RWPE1 (cell line): ENCODE measurements around the gene CAVIN3.
A peak's percentile ranks its signal among the peaks of the same experiment; 100 is the strongest.

Experiments
- CTCF ChIA-PET: fragments of 350-600 bp; sonication (Branson Sonifier 250); formaldehyde crosslinking; extraction: SDS; loops from one replicate; lab custom pipeline; 2021; lab: Yijun Ruan, JAX
- POLR2A ChIA-PET: fragments of 400-600 bp; formaldehyde crosslinking; extraction: SDS; loops from one replicate; lab custom pipeline; 2020; ENCODE audit warnings: antibody characterized with exemption; ENCODE audit not compliant: low non-redundant PET; lab: Yijun Ruan, JAX
- DNase-seq: peaks from one replicate; pipeline ENCODE4 v3.0.0; 2012; ENCODE audit warnings: low spot score
- H3K27ac ChIP-seq: fragments of 450-650 bp; 2 replicates; pipeline ENCODE4 v1.5.1; 2017
- CTCF ChIP-seq: fragments of 450-650 bp; conservative IDR thresholded peaks from 2 replicates; pipeline ENCODE4 v1.5.1; 2017; ENCODE audit warnings: low read depth, mild to moderate bottlenecking

CAVIN3 gene

GRCh38 chr11:6357222-6357621 is 36.9 kb upstream of the CAVIN3 start:
- TF ChIP-seq CTCF = no peak
- ChIA-PET CTCF (interaction anchor here (0.6 to 0.8 kb wide), 2 partner anchors 347 to 946 kb away, joined by 3 to 4 read pairs; no protein-coding TSS in a partner anchor), POLR2A (no interaction called here)
- peak; percentile 63 for DNase-seq
- H3K27ac ChIP-seq = no peak overlapping the region

DNA sequence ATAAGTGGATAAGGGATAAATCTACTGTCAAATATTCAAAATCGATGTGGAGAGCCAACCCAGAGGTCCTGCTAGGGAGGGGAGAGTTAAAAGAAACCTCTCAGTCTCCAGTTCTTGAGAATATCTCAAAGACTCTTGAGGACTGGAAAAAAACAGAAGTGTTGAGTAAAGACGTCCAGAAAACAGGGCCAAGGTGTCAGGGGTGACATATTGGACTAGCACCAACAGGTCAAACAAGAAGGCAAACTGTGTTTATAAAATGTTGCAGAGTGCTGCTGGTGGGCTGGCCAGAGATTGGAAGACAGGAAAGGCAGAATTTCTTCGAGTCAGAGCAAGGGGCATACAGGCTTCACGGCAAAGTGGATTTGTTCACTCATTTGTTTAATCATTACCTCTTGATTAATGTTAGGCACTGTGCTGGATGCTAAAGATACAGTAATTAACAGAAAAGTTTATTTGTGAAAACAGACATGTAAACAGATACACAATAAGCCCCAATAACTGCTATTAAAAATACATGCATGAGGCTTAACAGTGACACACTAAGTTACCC is 36.3 kb upstream of the CAVIN3 start:
- no peak for DNase-seq
- ChIA-PET CTCF (interaction anchor here (0.6 kb wide), 2 partner anchors 8 to 348 kb away, joined by 3 to 5 read pairs; no protein-coding TSS in a partner anchor), POLR2A (no interaction called here)

DNA sequence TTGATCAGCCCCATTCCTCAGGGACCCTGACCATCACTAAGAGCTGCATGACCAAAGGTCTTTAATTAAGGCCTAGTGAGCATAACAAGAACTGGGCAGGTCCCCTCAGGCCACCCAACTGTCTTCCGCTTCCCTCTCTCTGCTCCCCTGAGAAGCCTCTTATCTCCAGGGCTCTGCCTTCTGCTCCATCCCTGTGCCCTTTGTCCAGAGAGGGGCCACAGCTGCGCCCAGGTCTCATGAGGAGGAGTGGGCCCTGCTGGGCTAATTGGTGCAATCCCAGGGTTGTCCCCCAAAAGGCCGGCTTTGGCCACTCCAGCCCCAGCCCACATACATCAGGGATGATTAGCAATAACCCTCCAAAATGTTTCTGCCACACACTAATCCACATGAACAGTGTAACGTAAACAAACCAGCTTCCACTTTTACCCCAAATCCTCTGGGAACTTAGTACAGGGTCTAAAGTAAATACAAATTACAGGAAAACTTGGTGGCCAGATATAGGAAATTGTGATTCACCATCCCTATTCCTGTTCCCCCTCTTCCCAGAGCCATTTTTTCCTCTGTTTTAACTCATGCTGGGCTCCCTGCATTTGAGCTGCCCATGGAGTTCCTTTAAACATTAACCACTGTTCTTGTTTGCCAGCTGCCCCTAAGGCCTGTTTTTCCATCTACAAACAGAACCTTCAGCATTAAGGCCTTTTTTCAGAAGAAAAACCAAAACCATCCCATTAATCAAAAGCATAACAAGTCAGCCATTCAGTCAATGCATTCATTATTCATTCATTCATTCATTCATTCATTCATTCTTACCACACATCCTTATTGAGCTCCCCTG is 34.6 kb upstream of the CAVIN3 start:
- no peak for TF ChIP-seq CTCF
- POLR2A ChIA-PET = no interaction called here
- no peak overlapping the region for H3K27ac ChIP-seq
- CTCF ChIA-PET = interaction anchor here (0.6 to 2.3 kb wide), 7 partner anchors 8 to 344 kb away, joined by 3 to 19 read pairs (median 5); no protein-coding TSS in a partner anchor
- DNase-seq = no peak

More for the DNA sequence above, 36.3 kb upstream of the CAVIN3 start:
- no peak for TF ChIP-seq CTCF
- no peak overlapping the region for H3K27ac ChIP-seq

GRCh38 chr11:6353367-6353987 is 33.2 kb upstream of the CAVIN3 start:
- DNase-seq = peak; percentile 61
- peak; percentile 95 for TF ChIP-seq CTCF
- CTCF ChIA-PET = interaction anchor here (0.5 to 2.3 kb wide), 35 partner anchors 8 to 1810 kb away, joined by 3 to 23 read pairs (median 3); partner anchors contain the start of genes CCKBR and FHIP1B
- H3K27ac ChIP-seq = no peak overlapping the region
- POLR2A ChIA-PET = no interaction called here

GRCh38 chr11:6351782-6352382 is 31.6 kb upstream of the CAVIN3 start:
- no peak overlapping the region for H3K27ac ChIP-seq
- DNase-seq = no peak
- TF ChIP-seq CTCF = no peak
- ChIA-PET CTCF (interaction anchor here (0.6 to 2.0 kb wide), 4 partner anchors 11 to 836 kb away, joined by 3 to 9 read pairs (median 3); no protein-coding TSS in a partner anchor), POLR2A (no interaction called here)

GRCh38 chr11:6350486-6350885 is 30.2 kb upstream of the CAVIN3 start:
- no peak overlapping the region for H3K27ac ChIP-seq
- no peak for TF ChIP-seq CTCF
- POLR2A ChIA-PET = no interaction called here
- DNase-seq = no peak
- CTCF ChIA-PET = interaction anchor here (0.6 to 2.0 kb wide), 3 partner anchors 13 to 1053 kb away, joined by 3 to 9 read pairs (median 3); no protein-coding TSS in a partner anchor
